GM19193 (cell line): ENCODE measurements around the gene TAS2R9.

Experiments used
- POLR2A ChIP-seq: IDR thresholded peaks from 4 replicates; pipeline ENCODE4 v1.6.1; 2011; ENCODE audit not compliant: insufficient read depth, insufficient read length; ENCODE audit errors: extremely low read depth

Gene TAS2R9

GRCh38 chr12:10810068-10810467, at the start of gene TAS2R9:
Gene TAS2R9 (minus strand): TSS chr12:10810168. CDS start chr12:10810075, 93 bp downstream.
- TF ChIP-seq POLR2A: no peak

GRCh38 chr12:10855807-10856206, 45.8 kb upstream of the TAS2R9 start:
- TF ChIP-seq POLR2A: no peak

- no peak for TF ChIP-seq POLR2A
These were observed 43.8 kb upstream of the TAS2R9 start for GRCh38 chr12:10853776-10854175.

- TF ChIP-seq POLR2A: no peak
These were observed 41.4 kb upstream of the TAS2R9 start for GRCh38 chr12:10851243-10851858.

GRCh38 chr12:10849425-10849878, 39.5 kb upstream of the TAS2R9 start, which contains the start of gene PRR4:
Gene PRR4 (minus strand): TSS chr12:10849475. CDS start chr12:10849437, 38 bp downstream.
- TF ChIP-seq POLR2A: no peak

- no peak for TF ChIP-seq POLR2A
These were observed 37.8 kb upstream of the TAS2R9 start for GRCh38 chr12:10847744-10848143.

- no peak for TF ChIP-seq POLR2A
These were observed 32.9 kb upstream of the TAS2R9 start for GRCh38 chr12:10842862-10843261.

GRCh38 chr12:10838461-10838860, 28.5 kb upstream of the TAS2R9 start:
- TF ChIP-seq POLR2A: no peak

GRCh38 chr12:10829994-10830393, 20.0 kb upstream of the TAS2R9 start:
- TF ChIP-seq POLR2A: no peak

- no peak for TF ChIP-seq POLR2A
These were observed 16.3 kb upstream of the TAS2R9 start, which contains the start of gene TAS2R10 for GRCh38 chr12:10826258-10826657. Gene TAS2R10 (minus strand): TSS chr12:10826358. CDS start chr12:10826269, 89 bp downstream.

- no peak for TF ChIP-seq POLR2A
These were observed 15.0 kb upstream of the TAS2R9 start for GRCh38 chr12:10824957-10825356.

GRCh38 chr12:10811883-10812536, 2.0 kb upstream of the TAS2R9 start:
- no peak for TF ChIP-seq POLR2A

GRCh38 chr12:10807186-10807585, 2.8 kb downstream of the TAS2R9 start, which contains the start of gene TAS2R8:
Gene TAS2R8 (minus strand): TSS chr12:10807286. CDS start chr12:10806980, 306 bp downstream.
- TF ChIP-seq POLR2A: no peak

GRCh38 chr12:10802587-10802986, 7.4 kb downstream of the TAS2R9 start, which contains the start of gene TAS2R7:
Gene TAS2R7 (minus strand): TSS chr12:10802627. CDS start chr12:10802570, 57 bp downstream.
- no peak for TF ChIP-seq POLR2A

- TF ChIP-seq POLR2A: no peak
These were observed 8.2 kb downstream of the TAS2R9 start for GRCh38 chr12:10801741-10802140.

GRCh38 chr12:10794222-10794621, 15.7 kb downstream of the TAS2R9 start:
- TF ChIP-seq POLR2A: no peak

- no peak for TF ChIP-seq POLR2A
These were observed 26.7 kb downstream of the TAS2R9 start for GRCh38 chr12:10783252-10783651.

- no peak for TF ChIP-seq POLR2A
These were observed 30.9 kb downstream of the TAS2R9 start for GRCh38 chr12:10779103-10779502.
